ENCODE measurements around the gene GSK3B.

GSK3B gene

GRCh38 chr3:120113128-120114116 is 19.2 kb upstream of the GSK3B start:
- TF ChIP-seq CTCF (IDR thresholded peaks at IDR 0.05; ENCODE audit: low read depth, low read length), result no peak
- no peak overlapping the region for H3K4me3 ChIP-seq (ENCODE audit: low read depth, low read length)

DNA sequence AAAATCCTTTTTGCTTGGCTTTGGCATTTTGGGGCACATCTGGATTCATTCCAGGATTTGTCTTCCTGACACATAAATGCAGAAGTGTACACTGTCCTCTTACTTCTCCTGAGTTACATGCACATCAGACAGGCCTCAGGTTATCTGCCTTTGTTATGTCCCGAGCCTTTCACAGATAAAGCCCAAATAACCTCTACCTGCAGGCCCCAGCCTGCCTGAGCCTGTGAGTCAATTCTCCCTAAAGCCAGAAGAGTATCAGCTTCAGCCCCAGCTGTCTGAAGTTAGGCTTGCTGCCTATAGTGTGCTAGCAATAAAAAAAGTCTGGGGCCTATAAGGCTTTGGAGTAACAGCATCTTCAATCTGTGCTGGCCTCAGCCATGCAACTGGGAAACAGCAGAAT is 17.7 kb upstream of the GSK3B start:
- no peak for TF ChIP-seq CTCF (IDR thresholded peaks at IDR 0.05; ENCODE audit: low read depth, low read length)
- H3K4me3 ChIP-seq (ENCODE audit: low read depth, low read length), result no peak overlapping the region

DNA sequence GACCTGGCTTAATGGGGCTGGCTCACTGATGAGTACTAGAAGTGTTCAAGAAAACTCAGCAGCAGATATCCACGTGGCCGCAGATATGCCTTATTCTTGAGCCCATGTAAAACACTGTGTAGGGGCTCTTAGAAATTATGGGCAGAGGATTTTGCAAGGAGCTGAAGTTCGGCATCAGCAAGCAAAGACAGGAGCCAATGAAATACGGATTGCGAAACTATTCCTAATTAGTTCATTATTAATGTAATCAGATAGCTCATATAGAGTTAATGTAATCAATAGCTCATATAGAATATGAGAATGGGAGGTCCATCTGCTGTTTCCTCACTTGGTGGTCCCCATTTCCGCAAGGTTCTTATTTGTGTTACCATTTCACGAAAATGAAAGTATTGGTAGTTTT is 9.0 kb upstream of the GSK3B start:
- no peak overlapping the region for H3K4me3 ChIP-seq (ENCODE audit: low read depth, low read length)

GRCh38 chr3:120102674-120103073 is 8.4 kb upstream of the GSK3B start:
- H3K4me3 ChIP-seq (ENCODE audit: low read depth, low read length), result no peak overlapping the region
- no peak for TF ChIP-seq CTCF (IDR thresholded peaks at IDR 0.05; ENCODE audit: low read depth, low read length)

More for the DNA sequence above, 9.0 kb upstream of the GSK3B start:
- no peak for TF ChIP-seq CTCF (IDR thresholded peaks at IDR 0.05; ENCODE audit: low read depth, low read length)

DNA sequence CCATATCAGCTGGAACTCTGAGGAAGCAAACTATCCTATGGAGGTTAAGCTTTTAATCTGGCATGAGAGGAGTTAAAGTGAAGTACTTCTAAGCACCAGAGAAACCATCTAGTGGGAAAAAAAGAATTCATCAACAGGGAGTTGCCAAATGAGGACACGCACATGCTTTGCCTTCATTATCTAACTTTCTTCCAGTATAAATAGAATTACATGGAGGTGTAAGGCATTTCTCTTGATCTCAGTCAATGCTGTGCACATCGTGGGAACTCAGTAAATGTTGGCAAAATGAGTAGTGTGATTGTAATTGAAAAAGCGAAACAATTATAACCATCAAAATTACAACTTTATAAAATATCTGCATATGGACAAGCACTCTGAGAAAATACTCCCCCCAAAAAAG is 8.0 kb upstream of the GSK3B start:
- no peak for TF ChIP-seq CTCF (IDR thresholded peaks at IDR 0.05; ENCODE audit: low read depth, low read length)
- no peak overlapping the region for H3K4me3 ChIP-seq (ENCODE audit: low read depth, low read length)

DNA sequence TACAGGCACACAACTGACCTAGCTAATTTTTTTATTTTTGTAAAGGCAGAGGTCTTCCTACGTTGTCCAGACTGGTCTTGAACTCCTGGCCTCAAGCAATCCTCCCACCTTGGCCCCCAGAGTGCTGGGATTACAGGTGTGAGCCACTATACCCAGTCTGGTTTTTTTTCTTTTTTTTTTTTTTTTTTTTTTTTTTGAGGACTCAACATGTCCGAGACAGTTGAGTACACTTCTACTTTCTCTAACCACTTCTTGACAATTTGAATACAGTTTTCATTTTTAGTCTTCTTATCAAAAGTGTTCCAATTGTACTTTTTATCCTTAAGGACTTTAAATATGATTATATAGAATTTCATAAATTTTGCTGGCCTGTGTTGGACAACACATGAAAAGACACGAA is 7.4 kb upstream of the GSK3B start:
- no peak for TF ChIP-seq CTCF (IDR thresholded peaks at IDR 0.05; ENCODE audit: low read depth, low read length)
- no peak overlapping the region for H3K4me3 ChIP-seq (ENCODE audit: low read depth, low read length)

GRCh38 chr3:120100711-120101110 is 6.5 kb upstream of the GSK3B start:
- H3K4me3 ChIP-seq (ENCODE audit: low read depth, low read length), result no peak overlapping the region
- TF ChIP-seq CTCF (IDR thresholded peaks at IDR 0.05; ENCODE audit: low read depth, low read length), result no peak

Data from WI38 (cell line).